GM21526 (cell line): ENCODE data around the gene IVL.

Source experiments
- ATAC-seq: cut with Tn5 transposase; IDR thresholded peaks from one replicate; pipeline ENCODE4 v1.9.1; 2021; ENCODE audit warnings: moderate library complexity; ENCODE audit not compliant: unreplicated experiment, low FRiP score

IVL gene, protein sequence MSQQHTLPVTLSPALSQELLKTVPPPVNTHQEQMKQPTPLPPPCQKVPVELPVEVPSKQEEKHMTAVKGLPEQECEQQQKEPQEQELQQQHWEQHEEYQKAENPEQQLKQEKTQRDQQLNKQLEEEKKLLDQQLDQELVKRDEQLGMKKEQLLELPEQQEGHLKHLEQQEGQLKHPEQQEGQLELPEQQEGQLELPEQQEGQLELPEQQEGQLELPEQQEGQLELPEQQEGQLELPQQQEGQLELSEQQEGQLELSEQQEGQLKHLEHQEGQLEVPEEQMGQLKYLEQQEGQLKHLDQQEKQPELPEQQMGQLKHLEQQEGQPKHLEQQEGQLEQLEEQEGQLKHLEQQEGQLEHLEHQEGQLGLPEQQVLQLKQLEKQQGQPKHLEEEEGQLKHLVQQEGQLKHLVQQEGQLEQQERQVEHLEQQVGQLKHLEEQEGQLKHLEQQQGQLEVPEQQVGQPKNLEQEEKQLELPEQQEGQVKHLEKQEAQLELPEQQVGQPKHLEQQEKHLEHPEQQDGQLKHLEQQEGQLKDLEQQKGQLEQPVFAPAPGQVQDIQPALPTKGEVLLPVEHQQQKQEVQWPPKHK

DNA sequence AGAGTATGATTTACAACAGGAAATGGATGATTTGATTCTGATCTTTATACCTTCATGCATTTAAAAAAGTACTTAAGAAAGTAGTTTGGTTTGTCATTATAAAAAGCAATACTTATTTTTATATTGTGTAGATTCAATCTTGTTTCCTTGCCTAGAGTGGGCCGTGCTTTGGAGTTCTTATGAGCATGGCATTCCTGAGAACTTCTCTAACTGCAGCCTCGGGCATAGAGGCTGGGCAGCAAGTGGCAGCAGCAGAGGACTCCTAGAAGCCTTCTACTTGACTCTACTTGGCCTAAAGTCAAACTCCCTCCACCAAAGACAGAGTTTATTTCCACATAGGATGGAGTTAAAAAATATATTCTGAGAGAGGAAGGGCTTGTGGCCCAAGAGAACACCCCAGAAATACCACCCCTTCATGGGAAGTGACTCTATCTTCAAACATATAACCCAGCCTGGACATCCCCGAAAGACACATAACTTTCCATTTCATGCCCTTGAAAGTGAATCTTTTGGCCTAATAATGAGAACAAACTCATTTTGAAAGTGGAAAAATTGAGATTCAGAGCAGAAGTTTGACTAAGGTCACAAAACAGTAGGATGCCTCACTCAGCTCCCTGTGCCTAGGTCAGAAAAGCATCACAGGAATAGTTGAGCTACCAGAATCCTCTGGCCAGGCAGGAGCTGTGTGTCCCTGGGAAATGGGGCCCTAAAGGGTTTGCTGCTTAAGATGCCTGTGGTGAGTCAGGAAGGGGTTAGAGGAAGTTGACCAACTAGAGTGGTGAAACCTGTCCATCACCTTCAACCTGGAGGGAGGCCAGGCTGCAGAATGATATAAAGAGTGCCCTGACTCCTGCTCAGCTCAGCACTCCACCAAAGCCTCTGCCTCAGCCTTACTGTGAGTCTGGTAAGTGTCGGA, at the start of gene IVL:
Gene IVL, plus strand, starts transcription at position 861 of the 916 bp plus-strand sequence. CDS start 1,252 bp downstream, outside the sequence.
- ATAC-seq: no peak

DNA sequence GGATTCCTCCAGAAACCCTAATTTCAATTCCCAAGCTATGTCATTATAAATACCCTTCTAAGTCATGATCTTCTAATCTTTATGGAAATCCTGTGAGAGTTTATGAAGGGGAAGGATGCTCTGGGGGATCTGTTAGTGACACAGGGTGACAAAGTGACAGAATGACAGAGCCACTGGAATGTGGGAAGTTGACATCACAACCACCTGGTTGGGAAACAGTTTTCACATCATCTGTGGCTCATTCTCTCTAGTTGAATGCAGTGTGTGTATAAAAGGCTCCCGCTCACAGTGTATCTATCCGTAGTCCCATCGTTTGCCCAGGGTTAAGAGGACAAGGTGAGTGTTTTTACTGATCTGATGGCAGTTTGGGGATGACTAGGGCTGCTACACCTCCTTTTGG, 48.6 kb upstream of the IVL start, which contains the start of gene LCE7A:
Gene LCE7A, plus strand, starts transcription at position 301 of the 400 bp plus-strand sequence. CDS start 702 bp downstream, outside the sequence.
- no peak for ATAC-seq

DNA sequence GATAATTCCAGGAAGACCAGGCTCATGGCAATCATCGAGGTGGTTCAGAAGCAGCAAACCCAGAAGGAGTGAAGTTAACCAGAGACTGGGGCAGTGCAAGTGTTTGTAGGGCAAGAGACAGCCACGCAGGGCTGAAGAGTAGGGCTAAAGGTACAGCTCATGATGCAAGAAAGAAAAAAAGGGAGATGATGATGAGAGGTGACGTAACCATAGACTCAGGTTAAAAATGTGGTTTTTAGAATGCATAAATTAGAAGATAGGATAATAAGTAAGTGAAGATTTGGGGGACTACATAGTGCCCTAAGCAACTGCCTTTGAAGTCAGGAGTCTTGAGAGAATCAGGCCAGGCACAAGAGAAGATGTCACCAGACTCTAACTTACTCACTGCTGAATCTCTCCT, 48.2 kb upstream of the IVL start:
- no peak for ATAC-seq

DNA sequence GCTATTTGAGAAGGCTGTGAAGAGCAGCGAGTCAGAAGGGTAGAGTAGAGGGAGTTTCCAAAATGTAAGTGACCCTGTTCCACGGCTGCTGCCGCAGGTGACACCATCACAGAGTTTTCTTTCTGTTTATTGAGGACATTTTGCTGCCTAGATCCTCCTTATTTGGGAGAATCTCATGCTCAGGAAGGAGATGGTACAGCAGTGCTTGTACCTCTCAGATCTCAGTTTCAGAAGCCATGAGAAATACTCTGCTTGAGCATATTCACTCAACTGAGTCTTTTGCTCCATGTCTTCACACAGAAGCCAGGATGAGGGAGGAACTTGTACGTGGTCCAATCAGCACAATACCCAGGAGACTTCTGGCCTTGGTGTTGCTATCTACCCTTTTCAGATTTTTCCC, 47.0 kb upstream of the IVL start:
- ATAC-seq: no peak

DNA sequence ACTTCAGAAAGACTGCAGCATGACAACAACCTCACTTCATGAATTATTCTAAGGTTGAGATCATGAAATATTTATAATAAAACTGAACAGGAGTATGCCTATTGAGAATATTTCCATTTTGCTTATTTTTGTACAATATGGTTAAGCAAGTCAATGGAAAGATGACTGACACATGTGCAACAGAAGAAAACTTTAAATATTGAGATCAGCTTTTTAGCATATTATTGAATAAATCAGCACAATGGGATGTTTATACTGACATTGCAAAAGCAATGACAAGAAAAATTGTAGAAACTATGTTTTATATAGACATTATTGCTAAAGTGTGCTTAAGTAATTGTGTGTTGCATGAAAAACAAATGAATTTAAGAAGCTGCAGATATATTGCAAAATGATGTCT, 43.9 kb upstream of the IVL start:
- ATAC-seq: no peak

DNA sequence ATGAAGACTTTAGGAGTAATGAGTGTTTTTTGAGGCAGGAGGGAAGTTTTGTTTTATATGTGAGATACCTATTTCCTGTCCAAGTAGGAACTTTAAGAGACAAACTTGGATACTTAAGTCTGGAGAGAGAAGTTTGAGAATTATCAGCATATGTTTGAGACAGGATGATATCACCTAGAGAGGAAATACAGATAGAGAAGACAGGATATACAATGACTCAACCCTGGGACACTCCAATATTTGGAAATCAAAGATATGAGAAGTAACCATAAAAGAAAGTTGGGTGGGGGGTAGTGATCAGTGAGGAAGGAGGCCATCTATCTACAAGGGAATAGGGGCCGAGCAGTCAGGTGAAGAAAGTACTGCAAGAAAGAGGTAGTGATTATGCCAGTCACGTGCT, 42.0 kb upstream of the IVL start:
- ATAC-seq: no peak

DNA sequence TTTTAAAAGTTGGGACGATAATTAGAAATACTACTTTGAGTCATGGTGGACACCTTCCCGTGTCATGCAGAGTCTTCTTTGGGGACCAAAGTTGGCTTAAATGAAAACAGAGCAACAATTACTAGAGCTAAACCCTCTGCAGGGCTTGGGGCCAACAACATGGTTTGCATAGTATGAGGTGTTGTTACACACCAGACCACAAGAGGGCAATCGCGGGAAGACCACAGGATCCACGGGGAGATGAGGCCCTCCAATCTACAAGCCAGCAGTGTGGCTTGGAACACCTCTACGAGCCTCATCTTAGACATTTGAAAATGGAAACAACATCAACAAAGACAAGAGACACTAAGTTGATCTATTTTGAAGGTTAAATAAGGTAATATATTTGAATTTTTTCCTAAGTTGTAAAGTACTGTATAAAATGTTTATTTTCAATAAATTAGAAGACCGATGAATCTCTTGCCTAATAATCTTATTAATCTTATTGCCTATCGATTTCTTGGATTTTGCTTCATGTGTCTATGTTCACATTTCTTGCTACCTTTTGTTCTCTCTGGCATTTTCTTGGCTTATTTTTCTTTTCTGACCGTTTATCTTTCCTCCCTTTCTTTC, 38.4 kb upstream of the IVL start:
- peak; percentile 63 for ATAC-seq

DNA sequence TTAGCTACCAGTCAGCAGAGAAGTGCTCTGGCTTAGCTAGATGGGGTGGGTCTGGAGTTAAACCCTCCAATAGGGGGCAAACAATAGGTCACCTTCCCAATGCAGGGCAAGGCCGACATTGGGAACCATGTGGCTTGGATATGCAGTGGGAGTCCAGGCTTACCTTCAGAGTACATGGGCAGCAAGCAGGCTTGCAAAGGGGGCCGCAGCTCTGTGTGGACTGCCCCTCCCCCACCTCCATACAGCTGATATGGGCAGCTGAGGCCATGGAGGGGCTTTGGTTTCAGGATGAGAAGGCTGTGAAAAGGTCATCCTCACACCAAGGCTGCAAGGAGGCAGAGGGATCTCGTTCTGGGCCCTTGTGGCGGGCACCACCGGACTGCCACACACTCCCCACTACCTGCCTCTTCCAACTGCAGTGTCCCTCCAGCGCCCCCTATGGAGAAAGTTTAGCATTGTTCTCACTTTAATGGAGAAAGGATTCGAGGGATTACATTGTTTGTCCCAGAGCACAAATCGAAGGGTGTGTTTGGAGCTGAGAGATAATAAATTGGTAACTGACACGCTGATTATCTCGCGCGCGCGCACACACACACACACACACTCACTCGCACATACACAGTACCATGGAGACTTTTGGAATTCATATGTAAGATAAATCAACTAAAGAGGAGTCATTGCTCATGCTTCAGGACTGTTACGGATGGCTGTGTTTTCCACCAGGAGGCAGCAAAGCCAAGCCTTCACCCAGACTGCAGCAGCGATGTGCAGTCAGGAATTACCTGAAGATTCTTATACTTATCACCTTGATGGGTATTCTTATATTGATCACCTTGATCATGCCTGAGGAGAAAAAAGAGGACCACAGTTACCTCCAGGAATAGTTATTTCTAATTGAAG, 37.3 kb upstream of the IVL start:
- no peak for ATAC-seq

DNA sequence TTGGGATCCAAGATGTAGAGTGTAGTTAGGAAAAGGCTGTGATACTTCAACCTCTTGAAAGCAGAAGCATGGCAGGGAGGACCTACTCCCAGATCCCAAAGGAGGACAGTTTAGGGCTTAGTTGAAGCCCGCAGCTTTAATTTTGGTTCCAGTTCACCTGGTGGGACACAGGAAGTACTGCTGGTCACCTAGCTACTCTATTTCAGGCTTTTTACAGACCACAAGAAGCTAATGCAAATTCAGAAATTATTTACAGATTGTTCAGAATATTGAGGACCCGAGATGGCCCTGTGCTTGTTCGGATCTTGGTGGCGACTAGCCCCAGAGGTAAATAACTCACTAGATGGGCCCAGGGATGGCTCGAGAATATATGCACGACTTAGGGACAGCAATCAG, 36.6 kb upstream of the IVL start:
- no peak for ATAC-seq

DNA sequence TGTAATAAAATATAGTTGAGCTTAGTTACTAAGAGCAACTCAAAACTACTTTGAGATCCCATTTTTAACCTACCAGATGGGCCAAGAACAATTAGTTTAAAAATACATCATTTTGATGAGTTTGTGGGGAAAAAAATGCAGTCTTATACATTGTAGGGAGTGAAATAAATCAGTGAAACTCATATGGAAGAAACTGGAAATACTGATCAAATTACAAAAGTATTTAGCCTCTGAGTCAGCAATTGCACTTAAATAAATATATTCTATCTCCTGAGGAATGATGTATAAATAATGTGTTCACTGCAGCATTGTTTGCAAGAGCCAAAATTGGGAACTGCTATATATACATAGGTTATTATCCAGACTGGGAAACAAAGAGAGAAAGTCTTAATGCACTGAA, 34.9 kb upstream of the IVL start:
- no peak for ATAC-seq

DNA sequence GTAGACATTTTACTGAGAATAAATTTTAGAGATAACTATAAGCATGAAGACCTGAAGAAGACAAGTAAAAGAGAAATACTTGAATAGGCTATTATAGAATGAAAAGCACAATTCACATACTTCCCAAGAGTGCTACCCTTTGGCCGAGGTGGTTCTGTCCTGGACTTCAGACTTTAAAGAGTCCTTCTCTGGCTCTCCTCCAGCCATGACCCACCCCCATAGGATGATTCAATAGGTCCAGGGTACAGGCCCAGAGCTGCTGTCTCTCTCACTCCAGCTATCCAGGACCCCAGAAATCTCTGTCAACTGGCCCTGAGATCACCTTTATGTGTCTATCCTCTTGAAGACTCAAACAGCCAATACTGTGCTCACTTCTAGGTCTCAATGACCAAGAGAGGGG, 31.5 kb upstream of the IVL start:
- ATAC-seq: no peak

DNA sequence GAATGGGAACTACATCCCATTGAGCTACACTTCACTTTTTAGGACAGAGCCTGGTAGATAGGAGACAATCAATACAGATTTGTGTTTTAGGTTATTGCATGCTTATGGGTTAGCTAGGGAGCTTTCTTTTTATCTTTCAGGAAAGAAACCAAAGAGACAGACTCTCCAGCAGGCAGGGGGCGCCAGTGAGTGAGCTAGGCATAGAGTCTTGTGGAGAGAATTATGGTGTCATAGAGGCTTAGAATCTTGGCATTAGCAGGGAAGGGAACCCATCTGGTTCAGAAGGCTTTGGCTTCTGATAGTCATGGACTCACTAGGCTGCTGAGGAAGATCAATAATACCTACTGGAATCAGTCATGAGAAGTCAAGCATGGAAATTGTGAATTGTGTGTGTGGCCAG, 30.3 kb upstream of the IVL start, which contains the start of gene SMCP:
Gene SMCP, plus strand, starts transcription at position 281 of the 400 bp plus-strand sequence. CDS start 6,101 bp downstream, outside the sequence.
- ATAC-seq: no peak

DNA sequence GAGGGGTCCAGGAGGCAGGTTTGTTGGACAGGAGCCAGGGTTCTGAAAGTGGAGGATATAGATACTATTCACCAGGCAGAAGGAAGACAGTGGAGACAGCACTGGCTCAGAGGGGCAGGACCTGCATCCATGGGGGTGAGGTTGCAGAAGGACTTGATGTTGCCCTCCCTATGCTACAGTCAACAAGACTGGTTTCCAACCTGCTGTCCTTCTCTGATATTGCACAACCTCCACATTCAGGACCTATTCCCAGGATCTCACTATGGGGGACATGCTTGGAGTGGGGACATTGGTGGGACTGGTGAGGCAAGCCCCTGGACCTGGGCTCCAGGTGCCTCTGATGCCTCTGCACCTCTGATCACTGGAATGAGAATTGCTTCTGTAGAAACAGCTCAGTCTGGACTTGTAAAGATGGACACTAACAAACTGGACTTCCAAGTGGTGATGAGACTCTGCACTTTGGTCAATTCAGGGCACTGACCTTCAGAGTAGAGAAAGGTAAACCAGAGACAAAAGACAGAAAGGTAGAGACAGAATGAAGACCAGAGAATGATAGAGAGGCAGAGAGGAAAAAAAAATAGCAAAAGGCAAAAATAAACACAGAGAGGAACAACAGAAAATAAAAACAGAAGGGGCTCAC, 28.7 kb upstream of the IVL start:
- ATAC-seq: no peak

DNA sequence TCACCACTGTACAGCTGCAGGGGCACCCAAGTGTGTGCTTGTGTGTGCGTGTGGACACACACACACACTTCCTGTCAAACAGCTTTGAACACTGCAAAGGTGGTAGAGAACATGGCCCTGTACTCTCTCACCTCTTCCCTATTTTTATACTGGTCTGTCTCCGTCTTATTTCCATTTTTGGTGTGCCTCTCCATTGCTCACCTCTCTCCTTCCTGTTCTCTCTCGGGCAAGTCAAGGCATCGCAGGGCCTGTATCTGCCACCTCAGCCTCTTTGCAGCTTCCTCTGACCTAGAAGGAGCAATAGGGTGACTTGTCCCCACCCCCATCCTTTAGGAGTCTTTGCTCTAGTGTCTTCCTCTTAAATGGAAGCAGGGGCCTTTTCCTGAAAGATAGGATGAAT, 28.0 kb upstream of the IVL start:
- no peak for ATAC-seq

DNA sequence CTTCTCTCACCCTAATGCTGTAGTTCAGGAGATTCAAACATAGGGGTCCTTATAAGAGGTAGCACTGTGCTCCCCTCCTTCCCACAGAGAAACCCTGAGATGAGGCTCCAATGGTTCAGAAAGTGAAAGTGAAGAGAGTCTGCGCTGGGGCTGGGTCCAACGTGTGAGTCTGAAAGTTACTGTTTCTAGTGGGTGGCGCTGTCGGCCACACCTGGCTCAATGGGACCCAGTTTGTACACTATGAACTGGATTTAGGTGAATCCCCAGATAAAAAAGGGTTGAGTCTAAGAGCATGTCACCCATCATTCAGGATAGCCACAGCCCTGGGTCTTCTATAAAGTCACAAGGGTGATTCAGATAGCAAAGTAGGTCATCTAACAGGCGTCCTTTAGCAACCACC, 27.4 kb upstream of the IVL start:
- ATAC-seq: peak; percentile 57

DNA sequence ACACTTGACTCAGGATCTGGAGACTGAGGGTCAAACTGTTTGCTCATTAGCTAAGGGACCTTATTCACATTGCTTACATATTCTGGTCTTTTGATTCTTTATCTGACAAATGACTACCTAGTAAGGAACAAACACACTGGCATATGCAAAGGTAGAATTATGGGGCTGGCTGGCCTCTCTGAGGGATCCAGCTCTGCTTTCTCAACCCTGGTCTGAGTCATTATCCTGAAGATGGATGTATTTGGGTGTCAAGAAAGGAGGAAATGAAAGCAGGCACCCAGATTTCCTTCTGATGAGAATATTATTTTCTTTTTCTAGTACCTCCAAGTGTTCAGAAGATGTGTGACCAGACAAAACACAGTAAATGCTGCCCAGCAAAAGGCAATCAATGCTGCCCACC, 24.3 kb upstream of the IVL start:
- ATAC-seq: no peak

DNA sequence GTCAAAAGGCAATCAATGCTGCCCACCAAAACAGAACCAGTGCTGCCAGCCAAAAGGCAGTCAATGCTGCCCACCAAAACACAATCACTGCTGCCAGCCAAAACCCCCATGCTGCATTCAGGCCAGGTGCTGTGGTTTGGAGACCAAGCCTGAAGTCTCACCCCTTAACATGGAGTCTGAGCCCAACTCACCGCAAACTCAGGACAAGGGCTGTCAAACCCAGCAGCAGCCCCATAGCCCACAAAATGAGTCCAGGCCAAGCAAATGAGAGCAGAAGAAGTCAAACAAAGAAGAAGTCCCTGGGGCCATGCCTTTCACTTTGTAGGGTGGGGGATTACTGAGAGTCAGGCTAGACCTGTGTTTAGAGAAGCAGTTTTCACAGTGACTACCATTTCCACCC, 23.8 kb upstream of the IVL start:
- ATAC-seq: no peak

DNA sequence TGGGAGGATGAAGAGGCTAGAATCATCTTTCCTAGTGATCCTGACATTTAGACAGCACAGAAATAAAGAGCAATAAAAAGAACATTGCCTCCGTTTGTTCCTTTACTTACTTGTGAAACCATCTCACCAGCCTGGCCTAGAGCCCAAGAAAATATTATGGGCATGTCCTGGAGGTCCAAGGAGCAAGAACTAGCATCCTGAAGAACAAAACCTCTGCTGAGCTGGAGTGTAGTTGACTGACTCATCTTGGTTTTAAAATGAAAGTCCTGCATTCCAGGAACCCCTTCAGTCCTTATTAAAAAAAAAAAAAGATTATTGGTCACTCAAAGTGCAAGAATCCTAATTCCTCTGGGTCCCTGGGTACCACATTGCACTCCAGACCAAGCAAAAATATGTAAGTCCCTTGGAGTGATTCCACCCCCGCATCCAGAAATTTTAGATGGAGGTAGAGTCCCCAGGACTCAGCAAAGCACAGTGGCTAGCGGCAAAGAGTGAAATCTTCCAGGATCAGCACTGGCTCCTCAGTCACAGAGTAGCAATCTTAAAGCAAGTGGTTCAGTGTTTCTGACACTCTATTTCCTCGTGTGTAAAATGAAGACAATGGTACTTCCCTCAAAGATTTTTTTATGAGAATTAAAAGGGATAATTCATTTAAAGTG, 23.3 kb upstream of the IVL start:
- ATAC-seq: no peak

DNA sequence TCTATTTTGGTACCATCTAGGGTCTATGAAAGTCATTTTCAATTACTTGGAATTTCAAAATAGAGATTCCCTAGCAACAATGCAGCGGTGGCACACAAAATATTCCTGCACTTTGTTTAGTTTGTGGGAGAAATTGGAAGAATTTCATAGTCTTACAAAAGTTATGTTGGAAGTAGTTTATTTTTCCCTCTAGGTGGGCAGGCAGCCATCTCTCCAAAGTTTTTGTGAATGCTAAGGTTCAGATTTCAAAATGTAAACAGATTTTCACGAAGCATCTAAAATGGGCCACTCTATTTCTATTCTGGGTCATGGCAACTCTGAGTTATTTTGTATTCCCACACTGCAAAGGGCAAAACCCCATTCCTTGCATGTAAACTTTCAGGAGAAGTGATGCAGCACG, 22.3 kb upstream of the IVL start:
- ATAC-seq: no peak
